H9 (cell line): ENCODE measurements around the gene SCAP. TPM values are rescaled to one million over a fixed set of nuclear protein-coding genes. Genes with fewer than 3 reads are reported as not detected.

Experiments
- DNase-seq: peaks from one replicate; pipeline ENCODE4 v3.0.0-alpha.2; 2017
- H2AFZ ChIP-seq: one replicate; pipeline ENCODE4 v1.6.1; 2013; ENCODE audit warnings: mild to moderate bottlenecking, low read length, control low read depth, moderate library complexity
- H2AK5ac ChIP-seq: 2 replicates; pipeline ENCODE4 v1.6.1; 2013; ENCODE audit warnings: low read length, control low read depth, mixed read lengths; ENCODE audit not compliant: insufficient read length
- H2BK120ac ChIP-seq: one replicate; pipeline ENCODE4 v1.6.1; 2013; ENCODE audit warnings: low read depth, mild to moderate bottlenecking, low read length, control low read depth, inconsistent platforms; ENCODE audit not compliant: poor library complexity, severe bottlenecking
- H2BK12ac ChIP-seq: 2 replicates; pipeline ENCODE4 v1.6.1; 2013; ENCODE audit warnings: low read length, control low read depth, mixed read lengths, low read depth; ENCODE audit not compliant: insufficient read length
- H2BK15ac ChIP-seq: 2 replicates; pipeline ENCODE4 v1.6.1; 2013; ENCODE audit warnings: low read depth, low read length, control low read depth
- H2BK20ac ChIP-seq: one replicate; pipeline ENCODE4 v1.6.1; 2013; ENCODE audit warnings: low read depth, mild to moderate bottlenecking, low read length, control low read depth, inconsistent platforms; ENCODE audit not compliant: poor library complexity, severe bottlenecking
- H2BK5ac ChIP-seq: 2 replicates; pipeline ENCODE4 v1.6.1; 2013; ENCODE audit warnings: low read length, control low read depth, mixed read lengths; ENCODE audit not compliant: insufficient read length
- H3K14ac ChIP-seq: 2 replicates; pipeline ENCODE4 v1.6.1; 2013; ENCODE audit warnings: low read length, control low read depth; ENCODE audit not compliant: insufficient read depth
- H3K18ac ChIP-seq: 2 replicates; pipeline ENCODE4 v1.6.1; 2013; ENCODE audit warnings: low read depth, mild to moderate bottlenecking, mixed read lengths, low read length, control low read depth; ENCODE audit not compliant: insufficient read length
- H3K23ac ChIP-seq: 2 replicates; pipeline ENCODE4 v1.6.1; 2013; ENCODE audit warnings: low read length, control low read depth, mixed read lengths, low read depth; ENCODE audit not compliant: insufficient read length
- H3K23me2 ChIP-seq: 2 replicates; pipeline ENCODE4 v1.6.1; 2013; ENCODE audit warnings: low read depth, mild to moderate bottlenecking, mixed read lengths, low read length, control low read depth; ENCODE audit not compliant: insufficient read length, poor library complexity, severe bottlenecking
- H3K27ac ChIP-seq: 2 replicates; pipeline ENCODE4 v1.5.1; 2013; ENCODE audit warnings: low read length, control low read depth, mixed read lengths, low read depth; ENCODE audit not compliant: insufficient read length
- H3K27me3 ChIP-seq: 2 replicates; pipeline ENCODE4 v1.6.1; 2013; ENCODE audit warnings: low read length, control low read depth, inconsistent platforms; ENCODE audit not compliant: insufficient read depth
- H3K4ac ChIP-seq: 2 replicates; pipeline ENCODE4 v1.6.1; 2013; ENCODE audit warnings: low read depth, mild to moderate bottlenecking, control low read depth, inconsistent platforms, low read length, moderate library complexity
- H3K4me1 ChIP-seq: 2 replicates; pipeline ENCODE4 v1.6.1; 2013; ENCODE audit warnings: low read length, control low read depth, inconsistent platforms; ENCODE audit not compliant: insufficient read depth
- H3K4me2 ChIP-seq: 2 replicates; pipeline ENCODE4 v1.6.1; 2013; ENCODE audit warnings: low read length, control low read depth, mixed read lengths; ENCODE audit not compliant: insufficient read length, insufficient read depth
- H3K56ac ChIP-seq: 2 replicates; pipeline ENCODE4 v1.6.1; 2013; ENCODE audit warnings: low read depth, mild to moderate bottlenecking, mixed read lengths, low read length, control low read depth; ENCODE audit not compliant: insufficient read length
- H3K79me1 ChIP-seq: 2 replicates; pipeline ENCODE4 v1.6.1; 2013; ENCODE audit warnings: low read depth, mild to moderate bottlenecking, moderate library complexity, low read length, control low read depth, inconsistent platforms; ENCODE audit not compliant: insufficient read depth, poor library complexity, severe bottlenecking
- H3K79me2 ChIP-seq: 2 replicates; pipeline ENCODE4 v1.6.1; 2013; ENCODE audit warnings: low read length, control low read depth, inconsistent platforms; ENCODE audit not compliant: insufficient read depth
- H3K9ac ChIP-seq: 2 replicates; pipeline ENCODE4 v1.6.1; 2013; ENCODE audit warnings: low read length, control low read depth, mixed read lengths; ENCODE audit not compliant: insufficient read length; ENCODE audit errors: extremely low read depth
- H3K9me3 ChIP-seq: one replicate; pipeline ENCODE4 v1.6.1; 2013; ENCODE audit warnings: low read depth, low read length, inconsistent platforms; ENCODE audit not compliant: control insufficient read depth
- H3T11ph ChIP-seq: one replicate; pipeline ENCODE4 v1.6.1; 2013; ENCODE audit warnings: mild to moderate bottlenecking, low read length, control low read depth, inconsistent platforms
- H4K20me1 ChIP-seq: one replicate; pipeline ENCODE4 v1.6.1; 2013; ENCODE audit not compliant: control insufficient read depth, insufficient read length, insufficient read depth
- H4K5ac ChIP-seq: 2 replicates; pipeline ENCODE4 v1.6.1; 2013; ENCODE audit warnings: low read depth, mild to moderate bottlenecking, mixed read lengths, low read length, control low read depth; ENCODE audit not compliant: insufficient read length
- H4K8ac ChIP-seq: replicated peaks from 2 replicates; pipeline ENCODE4 v1.6.1; 2013; ENCODE audit warnings: low read length, control low read depth, mixed read lengths, low read depth; ENCODE audit not compliant: insufficient read length
- H4K91ac ChIP-seq: 2 replicates; pipeline ENCODE4 v1.6.1; 2013; ENCODE audit warnings: low read depth, mild to moderate bottlenecking, moderate library complexity, mixed read lengths, low read length, control low read depth; ENCODE audit not compliant: insufficient read length
- H3K27ac Mint-ChIP-seq, 3 experiments: 2 replicates in 2 of 3; 3 replicates in 1 of 3; pipeline ENCODE4 v1.8.0; 2020 to 2021; ENCODE audit warnings: mixed read lengths in 3 of 3, mild to moderate bottlenecking in 1 of 3, moderate library complexity in 1 of 3
- H3K27me3 Mint-ChIP-seq: 2 replicates; pipeline ENCODE4 v1.8.0; 2021; ENCODE audit warnings: low read depth, mild to moderate bottlenecking, moderate library complexity, mixed read lengths
- H3K36me3 Mint-ChIP-seq, 3 experiments: 2 replicates in 2 of 3; 3 replicates in 1 of 3; pipeline ENCODE4 v1.8.0; 2020 to 2021; ENCODE audit warnings: low read depth in 3 of 3, mixed read lengths in 3 of 3; ENCODE audit not compliant: insufficient read depth in 1 of 3
- H3K4me1 Mint-ChIP-seq, 2 experiments: 2 replicates each; pipeline ENCODE4 v1.8.0; 2020; ENCODE audit warnings: mixed read lengths in 2 of 2
- H3K4me3 Mint-ChIP-seq, 2 experiments: 2 replicates in 1 of 2; 3 replicates in 1 of 2; pipeline ENCODE4 v1.8.0; 2020 to 2021; ENCODE audit warnings: mild to moderate bottlenecking in 2 of 2, mixed read lengths in 2 of 2, moderate library complexity in 1 of 2
- H3K9me3 Mint-ChIP-seq, 2 experiments: 2 replicates in 1 of 2; 3 replicates in 1 of 2; pipeline ENCODE4 v1.8.0; 2020; ENCODE audit warnings: mild to moderate bottlenecking in 2 of 2, mixed read lengths in 2 of 2, moderate library complexity in 1 of 2
- WGBS: extraction: QIAGEN DNeasy Blood & Tissue Kit; methylation state at CpG from one replicate; pipeline ENCODE4 v1.1.7; 2013; ENCODE audit warnings: missing lambda C conversion rate, low lambda C conversion rate, mixed read lengths; ENCODE audit not compliant: insufficient read length; ENCODE audit errors: extremely low coverage; 5-methylcytosine and 5-hydroxymethylcytosine counted together
- total RNA-seq: library from RNA; stranded (reverse); gene quantifications from 2 replicates; pipeline ENCODE4 v1.2.1, GENCODE V29; 2021
- TF ChIP-seq, protein P1 (sequence below): fragments of 200-600 bp; sonication (generic); conservative IDR thresholded peaks from 3 replicates; pipeline ENCODE4 v1.8.0; 2021; ENCODE audit warnings: antibody characterized with exemption, mild to moderate bottlenecking

SCAP gene
- total RNA-seq, 1 experiment from 2014 or later: 104 TPM

DNA sequence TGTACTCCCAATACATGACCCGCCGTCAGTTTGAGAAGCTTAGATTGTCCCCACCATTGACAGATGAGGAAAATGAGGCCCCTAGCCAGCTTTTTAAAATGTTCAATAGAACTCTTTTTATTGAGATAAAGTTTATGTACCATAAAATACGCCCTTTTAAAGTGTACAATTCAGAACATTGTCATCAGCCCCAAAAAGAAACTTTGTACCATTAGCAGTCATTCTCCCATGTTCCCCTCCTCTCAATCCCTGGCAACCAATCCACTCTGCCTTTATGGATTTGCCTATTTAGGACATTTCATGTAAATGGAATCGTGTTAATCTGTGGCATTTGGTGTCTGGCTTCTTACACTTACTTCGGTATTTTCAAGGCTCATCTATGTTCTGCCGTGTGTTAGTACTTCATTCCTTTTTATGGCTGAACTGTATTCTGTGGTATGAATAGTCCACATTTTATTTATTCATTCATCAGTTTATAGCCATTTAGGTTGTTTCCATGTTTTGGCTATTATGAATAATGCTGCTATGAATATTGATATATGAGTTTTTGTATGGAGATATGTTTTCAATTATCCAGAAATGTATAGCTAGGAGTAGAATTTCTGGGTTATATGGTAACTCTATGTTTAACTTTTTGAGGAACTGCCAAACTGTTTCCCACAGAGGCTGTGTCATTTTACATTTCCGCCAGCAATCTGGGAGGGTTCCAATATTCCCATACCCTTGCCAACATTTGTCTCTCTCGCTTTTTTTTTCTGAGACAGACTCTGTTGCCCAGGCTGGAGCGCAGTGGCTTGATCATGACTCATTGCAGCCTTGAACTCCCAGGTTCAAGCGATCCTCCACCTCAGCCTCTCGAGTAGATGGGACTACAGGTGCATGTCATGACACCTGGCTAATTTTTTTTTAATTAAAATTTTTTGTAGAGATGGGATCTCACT lies 110.3 kb downstream of the SCAP start:
- Histone ChIP-seq H3K4me1 (no peaks in the 10 kb centered on the region), H3K18ac (no peak overlapping the region), H3K23ac (no peak overlapping the region), H3K27ac (no peak overlapping the region), H3K9ac (no peak overlapping the region), H2BK120ac (no peak overlapping the region), H3K9me3 (no peaks in the 10 kb centered on the region), H3K23me2 (no peaks in the 10 kb centered on the region), H2BK20ac (no peak overlapping the region), H3K14ac (no peak overlapping the region), H4K20me1 (no peaks in the 10 kb centered on the region), H2BK12ac (no peak overlapping the region), H2AFZ (no peak overlapping the region), H3K56ac (no peak overlapping the region), H2BK15ac (no peak overlapping the region), H3K27me3 (no peaks in the 10 kb centered on the region), H4K8ac (no peak overlapping the region), H3K79me2 (no peaks in the 10 kb centered on the region), H4K91ac (no peak overlapping the region), H3K79me1 (no peaks in the 10 kb centered on the region), H4K5ac (no peak overlapping the region), H3T11ph (no peak overlapping the region), H3K4ac (no peak overlapping the region), H2AK5ac (no peak overlapping the region), H2BK5ac (no peak overlapping the region), H3K4me2 (no peak overlapping the region)
- Mint-ChIP-seq H3K4me3 (no peak overlapping the region), H3K4me1 (peaks cover 2 to 3% of the 10 kb centered on the region in 2 experiments; a peak in 3 of 4 replicates), H3K27me3 (no peaks in the 10 kb centered on the region), H3K36me3 (peaks cover under 1 to 1% (median 1%) of the 10 kb centered on the region in 3 experiments; a peak in 6 of 7 replicates), H3K9me3 (peaks cover 2 to 3% of the 10 kb centered on the region in 2 experiments), H3K27ac (no peak overlapping the region)
- DNase-seq: no peak
- TF ChIP-seq, protein P1, sequence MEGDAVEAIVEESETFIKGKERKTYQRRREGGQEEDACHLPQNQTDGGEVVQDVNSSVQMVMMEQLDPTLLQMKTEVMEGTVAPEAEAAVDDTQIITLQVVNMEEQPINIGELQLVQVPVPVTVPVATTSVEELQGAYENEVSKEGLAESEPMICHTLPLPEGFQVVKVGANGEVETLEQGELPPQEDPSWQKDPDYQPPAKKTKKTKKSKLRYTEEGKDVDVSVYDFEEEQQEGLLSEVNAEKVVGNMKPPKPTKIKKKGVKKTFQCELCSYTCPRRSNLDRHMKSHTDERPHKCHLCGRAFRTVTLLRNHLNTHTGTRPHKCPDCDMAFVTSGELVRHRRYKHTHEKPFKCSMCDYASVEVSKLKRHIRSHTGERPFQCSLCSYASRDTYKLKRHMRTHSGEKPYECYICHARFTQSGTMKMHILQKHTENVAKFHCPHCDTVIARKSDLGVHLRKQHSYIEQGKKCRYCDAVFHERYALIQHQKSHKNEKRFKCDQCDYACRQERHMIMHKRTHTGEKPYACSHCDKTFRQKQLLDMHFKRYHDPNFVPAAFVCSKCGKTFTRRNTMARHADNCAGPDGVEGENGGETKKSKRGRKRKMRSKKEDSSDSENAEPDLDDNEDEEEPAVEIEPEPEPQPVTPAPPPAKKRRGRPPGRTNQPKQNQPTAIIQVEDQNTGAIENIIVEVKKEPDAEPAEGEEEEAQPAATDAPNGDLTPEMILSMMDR: no peak
- no CpG with 5 or more reads among the region's 11 CpGs for WGBS

Other genes starting within 250 kb of the SCAP start
- gene KIF9, start 193.1 kb downstream of the SCAP start, total RNA-seq: 8.4 and 11.8 TPM in 2 replicates
- gene KLHL18, start 193.0 kb downstream of the SCAP start, total RNA-seq: 49.3 and 55.3 TPM in 2 replicates
- 38.0 and 42.2 TPM in 2 replicates for gene PTPN23, start 94.9 kb downstream of the SCAP start, total RNA-seq
- 51.2 and 53.9 TPM in 2 replicates for gene ELP6, start 37.8 kb upstream of the SCAP start, total RNA-seq
- gene CSPG5, start 102.9 kb upstream of the SCAP start, total RNA-seq: 5.4 and 5.7 TPM in 2 replicates